ENCODE data around the gene ANKRD55.

The ANKRD55 gene

DNA sequence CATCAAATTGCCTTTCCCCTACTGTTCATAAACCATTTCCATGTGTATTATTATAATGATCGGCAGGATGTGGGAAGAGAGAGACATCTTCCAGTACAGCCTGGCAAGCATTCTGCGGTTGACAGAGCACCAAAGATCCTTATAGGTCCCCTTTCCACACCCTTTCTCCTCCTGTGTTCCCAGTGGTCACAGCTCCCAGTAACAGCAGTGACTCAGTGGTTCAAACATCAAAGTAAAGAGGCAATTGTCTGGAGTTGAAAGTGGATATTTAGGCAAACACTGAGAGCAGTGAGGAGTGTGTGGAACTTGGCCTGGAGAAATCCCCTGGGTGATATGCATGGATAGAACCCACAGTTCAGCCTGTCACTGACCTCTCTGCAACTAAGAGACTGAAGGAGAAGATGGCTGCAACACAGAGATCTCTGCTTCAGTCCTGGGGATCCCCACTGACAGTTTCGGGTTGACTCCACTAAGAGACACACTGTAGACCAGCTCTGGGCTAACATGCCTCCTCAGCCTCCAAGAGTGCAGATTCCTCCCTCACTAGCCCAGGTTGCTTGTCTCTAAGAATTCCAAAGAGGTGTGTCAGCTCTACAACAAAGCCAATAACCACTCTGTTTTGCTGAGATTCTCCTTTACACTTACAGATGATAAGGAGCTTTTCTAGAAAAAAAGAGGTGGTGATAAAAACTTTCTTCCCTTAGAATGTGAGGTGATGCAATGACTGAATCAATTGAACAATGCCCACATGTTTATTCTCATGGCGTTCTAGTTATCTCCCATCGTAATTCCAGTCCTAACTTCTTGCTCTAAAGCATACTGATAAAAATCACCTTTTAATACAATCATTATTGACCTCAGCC, 143.9 kb downstream of the ANKRD55 start:
- CTCF ChIA-PET: interaction anchor here (0.6 kb wide), 2 partner anchors 22 to 931 kb away, joined by 3 to 5 read pairs; no protein-coding TSS in a partner anchor
- POLR2A ChIA-PET: interaction anchor here (0.9 kb wide), 1 partner anchor 35 kb away, joined by 3 read pairs; no protein-coding TSS in a partner anchor
- Histone ChIP-seq H3K36me3 (ENCODE audit: control insufficient read depth in 2 of 2, insufficient read depth in 1 of 2, low read length in 2 of 2) (no peaks in the 10 kb centered on the region), H3K9me3 (ENCODE audit: control insufficient read depth, insufficient read depth, low read depth, low read length) (no peaks in the 10 kb centered on the region), H3K4me1 (ENCODE audit: control insufficient read depth, insufficient read depth, low read length) (peaks cover 7% of the 10 kb centered on the region; the same call in 1 of the 2 replicates), H3K27ac (ENCODE audit: extremely low read depth, low read depth, low read length) (no peak overlapping the region), H3K4me3 (ENCODE audit: low read depth, low read length) (no peak overlapping the region)
- TF ChIP-seq KLF17 (tag by site-specific recombination; IDR thresholded peaks at IDR 0.05): no peak
- no peak for TF ChIP-seq ZNF473 (tag by site-specific recombination; IDR thresholded peaks at IDR 0.05)
- TF ChIP-seq ZNF416 (tag by site-specific recombination; IDR thresholded peaks at IDR 0.05): no peak

- TF ChIP-seq GLIS1 (tag by site-specific recombination; IDR thresholded peaks at IDR 0.05) (no peak), ZNF585B (tag by site-specific recombination; IDR thresholded peaks at IDR 0.05) (no peak), ZNF626 (tag by site-specific recombination; IDR thresholded peaks at IDR 0.05) (no peak), ZBTB26 (tag by site-specific recombination; optimal IDR thresholded peaks at IDR 0.05) (no peak), ZNF510 (tag by site-specific recombination; IDR thresholded peaks at IDR 0.05; ENCODE audit: insufficient replicate concordance) (no peak), SP3 (tag by site-specific recombination; IDR thresholded peaks at IDR 0.05) (no peak), ZFHX2 (tag by site-specific recombination; conservative IDR thresholded peaks at IDR 0.05) (no peak), ZBTB11 (tag by site-specific recombination; conservative IDR thresholded peaks at IDR 0.05; ENCODE audit: low read depth) (no peak), ZNF274 (IDR thresholded peaks at IDR 0.05; ENCODE audit: low read length) (no peak), ZNF274 (tag by site-specific recombination; IDR thresholded peaks at IDR 0.05; ENCODE audit: borderline replicate concordance) (no peak), ZIC2 (tag by site-specific recombination; IDR thresholded peaks at IDR 0.05) (no peak), ZSCAN23 (tag by site-specific recombination; IDR thresholded peaks at IDR 0.05) (no peak), ZNF311 (tag by site-specific recombination; IDR thresholded peaks at IDR 0.05; ENCODE audit: borderline replicate concordance) (no peak), ZNF19 (tag by site-specific recombination; IDR thresholded peaks at IDR 0.05; ENCODE audit: low read depth) (no peak), ZNF223 (tag by site-specific recombination; IDR thresholded peaks at IDR 0.05) (no peak), ZNF610 (tag by site-specific recombination; IDR thresholded peaks at IDR 0.05; ENCODE audit: borderline replicate concordance) (no peak)
- TF ChIP-seq, protein P1, sequence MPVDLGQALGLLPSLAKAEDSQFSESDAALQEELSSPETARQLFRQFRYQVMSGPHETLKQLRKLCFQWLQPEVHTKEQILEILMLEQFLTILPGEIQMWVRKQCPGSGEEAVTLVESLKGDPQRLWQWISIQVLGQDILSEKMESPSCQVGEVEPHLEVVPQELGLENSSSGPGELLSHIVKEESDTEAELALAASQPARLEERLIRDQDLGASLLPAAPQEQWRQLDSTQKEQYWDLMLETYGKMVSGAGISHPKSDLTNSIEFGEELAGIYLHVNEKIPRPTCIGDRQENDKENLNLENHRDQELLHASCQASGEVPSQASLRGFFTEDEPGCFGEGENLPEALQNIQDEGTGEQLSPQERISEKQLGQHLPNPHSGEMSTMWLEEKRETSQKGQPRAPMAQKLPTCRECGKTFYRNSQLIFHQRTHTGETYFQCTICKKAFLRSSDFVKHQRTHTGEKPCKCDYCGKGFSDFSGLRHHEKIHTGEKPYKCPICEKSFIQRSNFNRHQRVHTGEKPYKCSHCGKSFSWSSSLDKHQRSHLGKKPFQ (tag by site-specific recombination; IDR thresholded peaks at IDR 0.05): no peak
- TF ChIP-seq, protein P2, sequence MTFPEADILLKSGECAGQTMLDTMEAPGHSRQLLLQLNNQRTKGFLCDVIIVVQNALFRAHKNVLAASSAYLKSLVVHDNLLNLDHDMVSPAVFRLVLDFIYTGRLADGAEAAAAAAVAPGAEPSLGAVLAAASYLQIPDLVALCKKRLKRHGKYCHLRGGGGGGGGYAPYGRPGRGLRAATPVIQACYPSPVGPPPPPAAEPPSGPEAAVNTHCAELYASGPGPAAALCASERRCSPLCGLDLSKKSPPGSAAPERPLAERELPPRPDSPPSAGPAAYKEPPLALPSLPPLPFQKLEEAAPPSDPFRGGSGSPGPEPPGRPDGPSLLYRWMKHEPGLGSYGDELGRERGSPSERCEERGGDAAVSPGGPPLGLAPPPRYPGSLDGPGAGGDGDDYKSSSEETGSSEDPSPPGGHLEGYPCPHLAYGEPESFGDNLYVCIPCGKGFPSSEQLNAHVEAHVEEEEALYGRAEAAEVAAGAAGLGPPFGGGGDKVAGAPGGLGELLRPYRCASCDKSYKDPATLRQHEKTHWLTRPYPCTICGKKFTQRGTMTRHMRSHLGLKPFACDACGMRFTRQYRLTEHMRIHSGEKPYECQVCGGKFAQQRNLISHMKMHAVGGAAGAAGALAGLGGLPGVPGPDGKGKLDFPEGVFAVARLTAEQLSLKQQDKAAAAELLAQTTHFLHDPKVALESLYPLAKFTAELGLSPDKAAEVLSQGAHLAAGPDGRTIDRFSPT (tag by site-specific recombination; IDR thresholded peaks at IDR 0.05): no peak
- no peak overlapping the region for H3K27ac ChIP-seq (ENCODE audit: extremely low read depth, low read depth, low read length)
- no peak overlapping the region for H3K4me3 ChIP-seq (ENCODE audit: low read depth, low read length)
- ChIA-PET POLR2A (no interaction called here), CTCF (interaction anchor here (0.6 kb wide), 1 partner anchor 930 kb away, joined by 5 read pairs; no protein-coding TSS in a partner anchor)
- no peaks in the 10 kb centered on the region for H3K36me3 ChIP-seq (ENCODE audit: control insufficient read depth in 2 of 2, insufficient read depth in 1 of 2, low read length in 2 of 2)
- no peaks in the 10 kb centered on the region for H3K9me3 ChIP-seq (ENCODE audit: control insufficient read depth, insufficient read depth, low read depth, low read length)
- H3K4me1 ChIP-seq (ENCODE audit: control insufficient read depth, insufficient read depth, low read length): peaks cover 7% of the 10 kb centered on the region; the same call in 1 of the 2 replicates
These were observed 144.6 kb downstream of the ANKRD55 start for GRCh38 chr5:56088431-56088949.

Measured in HEK293 (cell line).